Psoas muscle (tissue), 8 donors: Measurements from ENCODE around the gene GNAI3. TPM values are rescaled to one million over a fixed set of nuclear protein-coding genes. Genes with fewer than 3 reads are reported as not detected.

Experiments
- ATAC-seq, 4 donors: fragments of 200-7000 bp; cut with Tn5 transposase; one replicate each; pipeline ENCODE4 v1.9.1; 2020; ENCODE audit warnings: moderate library complexity in 3 of 4, mild to moderate bottlenecking in 2 of 4
- DNase-seq, 2 donors: peaks; one replicate each; pipeline ENCODE4 v3.0.0-alpha.2; 2020
- H3K27ac ChIP-seq: fragments of 200-600 bp; one replicate; pipeline ENCODE4 v1.8.0; 2022
- H3K27me3 ChIP-seq, 3 donors: fragments of 200-600 bp in 1 of 3; one replicate each; pipeline versions ENCODE4 v1.6.1 to v1.8.0; 2013 to 2022; ENCODE audit warnings: low read length in 2 of 3, mild to moderate bottlenecking in 2 of 3, moderate library complexity in 1 of 3; ENCODE audit not compliant: insufficient read depth in 3 of 3
- H3K36me3 ChIP-seq, 2 donors: fragments of 200-600 bp in 1 of 2; one replicate each; pipeline versions ENCODE4 v1.6.1 to v1.8.0; 2013 to 2022; ENCODE audit warnings: low read depth in 1 of 2, mild to moderate bottlenecking in 1 of 2, moderate library complexity in 1 of 2; ENCODE audit not compliant: insufficient read depth in 1 of 2
- H3K4me1 ChIP-seq: fragments of 200-600 bp; one replicate; pipeline ENCODE4 v1.8.0; 2022
- H3K4me3 ChIP-seq: fragments of 200-600 bp; one replicate; pipeline ENCODE4 v1.8.0; 2022; ENCODE audit warnings: mild to moderate bottlenecking
- H3K9me3 ChIP-seq: fragments of 200-600 bp; one replicate; pipeline ENCODE4 v1.8.0; 2022
- CTCF ChIP-seq: fragments of 200-600 bp; IDR thresholded peaks from one replicate; pipeline ENCODE4 v1.8.0; 2022; ENCODE audit warnings: antibody characterized with exemption
- WGBS, 3 donors: extraction: QIAGEN DNeasy Blood & Tissue Kit; methylation state at CpG; one replicate each; pipeline versions ENCODE4 v1.1.6 to v1.1.7; 2013; 5-methylcytosine and 5-hydroxymethylcytosine counted together
- intact Hi-C, 2 donors: fragments of 100-400 bp; cut with DNase I; formaldehyde crosslinking; loops; one replicate each; pipeline versions ENCODE4 v1.11.0 to v1.14.2; 2022
- long read RNA-seq, 2 donors: library from polyadenylated mRNA; unstranded; transcript quantifications; one replicate each; pipeline ENCODE4 v2.0.0, GENCODE V29; 2021
- polyA plus RNA-seq, 3 donors: library from polyadenylated mRNA; stranded (reverse); fragments of 200-250 nt; gene quantifications; one replicate each; pipeline ENCODE4 v1.2.3, GENCODE V29; 2013
- total RNA-seq, 4 donors: library from RNA; stranded (reverse); fragmentation: NEBNext Ultra II Directional in 2 of 4; extraction: Animal tissue kit (Norgen Biotek cat#: 25700) in 2 of 4; gene quantifications; one replicate each; pipeline versions ENCODE4 v1.2.1 to v1.2.4, GENCODE V29; 2021 to 2023
- donor health status: healthy with polysubstance abuse.
- donor health status: DM: no; HTN: no; CAD: no; lungs with moderate emphysema.
- donor health status: Bipolar disorder and iron deficiency.
- donor health status: healthy.
- donor health status: DM: yes; HTN: yes; CAD: no.
- donor health status: DM: no; HTN: no; CAD: no.
- donor health status: DM: no; HTN: no; CAD: no.
- donor health status: DM: yes; HTN: yes; CAD: no.

Gene GNAI3
- 1 to 10 TPM; 1.4 to 2.3 (median 1.7) TPM for total RNA-seq
- 1 to 10 TPM in 2 of 3 donors, under 1 TPM in 1; 0.96 to 2.9 (median 1.5) TPM for polyA plus RNA-seq
- long read RNA-seq, donor 1, full-length matches to known transcripts: 24 of 24 reads
- long read RNA-seq, donor 1, partial matches to known transcripts: 0 of 24 reads
- long read RNA-seq, donor 1, other reads (novel, unspliced or antisense): 0 of 24 reads
- long read RNA-seq, donor 2, full-length matches to known transcripts: 47 of 51 reads
- long read RNA-seq, donor 2, partial matches to known transcripts: 1 of 51 reads
- long read RNA-seq, donor 2, other reads (novel, unspliced or antisense): 3 of 51 reads

- peak within 1 kb of the TSS; percentile 95 for H3K27ac ChIP-seq
- 0 to 1% (median 0%) methylated on average over 68 of the region's 68 CpGs for WGBS, 3 donors
- H3K9me3 ChIP-seq: no peaks in the 10 kb centered on the region
- peak; percentile 96 to 98 for DNase-seq
- H3K4me3 ChIP-seq: peak within 1 kb of the TSS; percentile 90
- intact Hi-C loops: loop anchor here (5.0 kb wide), 4 partner anchors 69 to 434 kb away; partner anchors contain the start of genes AHCYL1 (in 2 of the 2), AMPD2 (in 2 of the 2) and GNAT2 (in 2 of the 2)
- ATAC-seq: peak; percentile 97 to 98 (median 98)
- H3K27me3 ChIP-seq: no peaks in the 10 kb centered on the region
- no peak for TF ChIP-seq CTCF
- H3K4me1 ChIP-seq: peaks cover 30% of the 10 kb centered on the region
- no peaks in the 10 kb centered on the region for H3K36me3 ChIP-seq
Measured at GRCh38 chr1:109548321-109549267, at the start of gene GNAI3. TSS of gene GNAI3 (plus strand) at chr1:109548615. CDS start at chr1:109548721, 106 bp downstream.

GRCh38 chr1:109499081-109499480 lies 49.3 kb upstream of the GNAI3 start:
- no peak overlapping the region for H3K4me3 ChIP-seq
- 54 to 67% (median 54%) methylated on average over 7 of the region's 7 CpGs for WGBS, 3 donors
- peak overlapping the region; percentile 65 for H3K27ac ChIP-seq
- TF ChIP-seq CTCF: no peak
- no peak for ATAC-seq
- H3K27me3 ChIP-seq: no peaks in the 10 kb centered on the region
- DNase-seq: no peak
- peaks cover 23% of the 10 kb centered on the region for H3K4me1 ChIP-seq
- H3K36me3 ChIP-seq: peaks cover 0 to 46% of the 10 kb centered on the region in 2 donors
- no peaks in the 10 kb centered on the region for H3K9me3 ChIP-seq
- intact Hi-C loops: no loop called here

- peaks cover 0 to 48% of the 10 kb centered on the region in 2 donors for H3K36me3 ChIP-seq
- TF ChIP-seq CTCF: peak; percentile 51
- H3K4me1 ChIP-seq: peaks cover 16% of the 10 kb centered on the region
- ATAC-seq: peak in 3 of 4 donors; percentile 33 to 62 (median 55)
- H3K27me3 ChIP-seq: no peaks in the 10 kb centered on the region
- intact Hi-C loops: no loop called here
- DNase-seq: no peak
- WGBS, 3 donors: 55 to 66% (median 59%) methylated on average over 4 of the region's 4 CpGs
- no peaks in the 10 kb centered on the region for H3K9me3 ChIP-seq
- no peak overlapping the region for H3K4me3 ChIP-seq
- H3K27ac ChIP-seq: peak overlapping the region; percentile 65
Measured at GRCh38 chr1:109499661-109500536, 48.5 kb upstream of the GNAI3 start.

GRCh38 chr1:109500941-109501381 lies 47.5 kb upstream of the GNAI3 start:
- TF ChIP-seq CTCF: no peak
- no peak for DNase-seq
- no peak for ATAC-seq

More at GRCh38 chr1:109500941-109501381, 47.5 kb upstream of the GNAI3 start:
- Histone ChIP-seq H3K36me3 (peaks cover 0 to 48% of the 10 kb centered on the region in 2 donors), H3K27me3 (no peaks in the 10 kb centered on the region), H3K27ac (no peak overlapping the region), H3K4me3 (no peak overlapping the region), H3K9me3 (no peaks in the 10 kb centered on the region), H3K4me1 (peaks cover 22% of the 10 kb centered on the region)
- 44 to 58% (median 46%) methylated on average over 5 of the region's 5 CpGs for WGBS, 3 donors
- intact Hi-C loops: no loop called here
